Activated CD4-positive, alpha-beta T cell treated with anti-CD3 and anti-CD28 coated beads, Interleukin-2, amount 10 ng/mL, durations not matched to agents 24 days and 14 days (primary cell): Measurements from ENCODE around the gene FARS2. TPM values are rescaled to one million over a fixed set of nuclear protein-coding genes. Genes with fewer than 3 reads are reported as not detected.

Experiments used
- DNase-seq: peaks from one replicate; pipeline ENCODE4 v3.0.0; 2022
- H3K27ac Mint-ChIP-seq: one replicate; pipeline ENCODE4 v1.8.0; 2022; ENCODE audit warnings: mild to moderate bottlenecking, mixed read lengths
- H3K27me3 Mint-ChIP-seq: one replicate; pipeline ENCODE4 v1.8.0; 2022; ENCODE audit warnings: mixed read lengths
- H3K36me3 Mint-ChIP-seq: one replicate; pipeline ENCODE4 v1.8.0; 2022; ENCODE audit warnings: low read depth, mild to moderate bottlenecking, mixed read lengths
- H3K4me1 Mint-ChIP-seq: one replicate; pipeline ENCODE4 v1.8.0; 2021; ENCODE audit warnings: mixed read lengths
- H3K4me3 Mint-ChIP-seq: one replicate; pipeline ENCODE4 v1.8.0; 2022; ENCODE audit warnings: mild to moderate bottlenecking, moderate library complexity, mixed read lengths
- H3K9me3 Mint-ChIP-seq: one replicate; pipeline ENCODE4 v1.8.0; 2021; ENCODE audit warnings: mixed read lengths
- intact Hi-C: fragments of 100-400 bp; cut with micrococcal nuclease; formaldehyde crosslinking; loops from one replicate; pipeline ENCODE4 v1.15.1; 2023
- total RNA-seq: library from RNA; stranded (reverse); gene quantifications from 2 replicates; pipeline ENCODE4 v1.2.3, GENCODE V29; 2022

FARS2 gene
- total RNA-seq, 1 donor from 2014 or later = 24.7 TPM

DNA sequence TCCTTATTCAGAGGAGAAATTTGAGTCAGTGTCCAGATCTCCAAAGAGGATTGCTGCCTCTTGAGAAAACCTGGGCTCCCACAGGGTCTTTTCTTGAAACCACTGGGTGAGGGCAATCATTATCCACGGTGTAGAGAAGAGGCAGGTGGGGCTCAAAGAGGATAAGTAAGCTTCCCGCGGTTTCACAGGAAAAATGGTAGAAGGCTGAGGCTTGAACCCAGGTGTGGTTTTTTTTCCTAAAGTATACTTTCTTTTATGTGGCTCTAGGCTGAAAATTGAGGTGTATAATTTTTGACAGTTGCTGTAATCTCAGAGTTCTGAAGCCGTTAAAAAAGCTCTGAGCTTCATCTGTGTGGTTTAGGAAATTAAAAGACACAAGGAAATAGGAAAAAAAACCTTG, 164.5 kb downstream of the FARS2 start:
- intact Hi-C loops = no loop called here
- no peak overlapping the region for H3K4me3 Mint-ChIP-seq
- peaks cover 2% of the 10 kb centered on the region for H3K4me1 Mint-ChIP-seq
- H3K36me3 Mint-ChIP-seq = peaks cover 2% of the 10 kb centered on the region
- no peaks in the 10 kb centered on the region for H3K9me3 Mint-ChIP-seq
- H3K27me3 Mint-ChIP-seq = no peaks in the 10 kb centered on the region
- H3K27ac Mint-ChIP-seq = no peak overlapping the region
- DNase-seq = no peak

DNA sequence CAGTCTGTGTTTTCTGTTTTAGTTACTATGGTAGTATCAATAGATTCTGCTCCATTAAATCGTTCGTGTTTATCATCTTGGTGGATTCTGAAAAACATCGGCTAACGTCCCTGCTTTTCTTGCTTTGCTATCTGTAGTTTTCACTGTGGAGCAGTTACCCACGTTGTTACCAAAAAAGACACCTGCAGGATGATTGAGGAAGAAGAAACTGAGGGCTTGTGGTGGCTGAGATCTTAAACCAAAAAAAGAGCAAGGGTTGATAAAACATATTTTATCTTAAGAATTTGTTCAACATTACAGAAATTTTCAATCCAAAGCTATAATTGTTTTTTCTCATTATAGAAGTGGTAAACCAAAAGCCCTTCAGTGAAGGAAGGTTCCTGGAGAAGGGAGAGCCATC, 166.3 kb downstream of the FARS2 start:
- DNase-seq = no peak
- Mint-ChIP-seq H3K27ac (no peak overlapping the region), H3K9me3 (no peaks in the 10 kb centered on the region), H3K4me1 (no peaks in the 10 kb centered on the region), H3K36me3 (peaks cover 1% of the 10 kb centered on the region), H3K27me3 (no peaks in the 10 kb centered on the region), H3K4me3 (no peak overlapping the region)
- intact Hi-C loops = no loop called here

DNA sequence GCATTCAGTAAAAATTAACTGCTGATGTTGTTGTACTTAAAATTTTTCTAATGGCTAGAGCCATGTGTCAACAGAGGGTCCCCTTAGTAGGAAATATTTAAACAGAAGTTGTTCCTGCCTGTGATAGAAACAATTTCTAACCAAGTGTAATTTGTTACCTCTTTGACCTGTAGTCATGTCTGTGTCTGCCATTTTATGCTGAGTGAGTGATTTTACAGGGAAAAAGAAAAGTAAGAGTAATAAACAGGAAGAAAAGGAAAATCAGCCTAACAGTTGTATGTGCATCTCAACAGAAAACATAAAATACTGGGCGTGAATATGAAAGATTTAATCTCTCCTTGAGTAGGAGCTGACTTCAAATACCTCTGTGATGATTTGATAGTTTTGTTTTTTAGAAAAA, 172.0 kb downstream of the FARS2 start:
- H3K27ac Mint-ChIP-seq = no peak overlapping the region
- H3K4me3 Mint-ChIP-seq = no peak overlapping the region
- peaks cover 5% of the 10 kb centered on the region for H3K9me3 Mint-ChIP-seq
- no peaks in the 10 kb centered on the region for H3K27me3 Mint-ChIP-seq
- no peak for DNase-seq
- intact Hi-C loops = no loop called here
- H3K4me1 Mint-ChIP-seq = peaks cover 2% of the 10 kb centered on the region
- H3K36me3 Mint-ChIP-seq = peaks cover 15% of the 10 kb centered on the region

DNA sequence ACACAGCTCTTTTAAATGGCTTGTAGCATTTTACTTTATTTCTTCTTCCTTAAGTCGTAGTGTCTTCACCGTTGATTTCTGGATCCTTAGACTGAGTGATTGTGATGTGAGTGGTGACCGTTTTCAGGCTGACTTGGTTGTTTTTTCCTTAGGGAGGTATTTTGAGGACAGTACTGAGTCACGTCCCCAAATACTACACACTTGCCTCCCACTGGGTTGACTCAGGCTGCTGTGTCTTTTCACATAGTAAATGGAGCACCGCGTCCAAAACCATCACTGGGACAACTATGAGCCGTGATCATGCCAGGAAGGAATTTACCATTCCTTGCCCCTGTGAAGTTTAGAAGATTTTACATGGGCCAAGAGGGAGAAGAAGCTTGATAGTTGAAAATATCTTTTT, 174.1 kb downstream of the FARS2 start:
- peaks cover 16% of the 10 kb centered on the region for H3K36me3 Mint-ChIP-seq
- DNase-seq = no peak
- no peak overlapping the region for H3K27ac Mint-ChIP-seq
- no peaks in the 10 kb centered on the region for H3K27me3 Mint-ChIP-seq
- intact Hi-C loops = no loop called here
- peaks cover 5% of the 10 kb centered on the region for H3K9me3 Mint-ChIP-seq
- H3K4me1 Mint-ChIP-seq = peaks cover 2% of the 10 kb centered on the region
- no peak overlapping the region for H3K4me3 Mint-ChIP-seq

DNA sequence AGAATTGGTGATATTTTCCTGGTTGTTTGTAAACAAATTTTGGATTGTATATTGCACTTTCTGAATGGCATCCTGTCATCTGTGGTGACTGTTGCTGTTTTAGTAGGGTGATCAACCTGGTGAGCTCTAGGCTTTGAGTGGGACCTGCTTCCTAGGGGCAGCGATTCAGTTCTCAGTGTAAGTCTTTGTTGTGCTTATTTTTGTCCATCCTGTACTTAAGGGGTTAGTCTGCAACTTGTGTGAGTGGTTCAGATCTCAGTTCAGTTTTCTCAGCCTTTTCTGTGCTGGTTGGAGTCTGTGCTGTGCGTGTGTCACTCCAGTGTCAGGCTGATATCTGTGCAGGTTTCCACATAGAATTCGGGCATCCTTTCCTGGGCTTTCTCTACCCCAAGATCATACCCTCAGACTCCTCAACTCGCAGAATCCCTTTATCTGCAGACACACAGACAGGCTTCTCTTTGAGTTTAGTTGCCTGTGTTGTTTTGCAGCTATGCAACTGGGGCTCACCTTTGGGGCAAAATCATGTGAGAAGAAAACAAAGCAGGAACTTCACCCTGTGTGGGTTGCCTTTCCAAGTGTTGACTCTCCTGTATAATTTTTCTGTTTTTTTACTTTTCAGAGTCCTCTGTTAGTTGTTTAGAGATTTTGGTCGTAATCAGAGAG, 177.7 kb downstream of the FARS2 start:
- H3K27ac Mint-ChIP-seq = no peak overlapping the region
- H3K36me3 Mint-ChIP-seq = peaks cover 10% of the 10 kb centered on the region
- no peaks in the 10 kb centered on the region for H3K4me1 Mint-ChIP-seq
- no peak overlapping the region for H3K4me3 Mint-ChIP-seq
- H3K27me3 Mint-ChIP-seq = no peaks in the 10 kb centered on the region
- intact Hi-C loops = no loop called here
- DNase-seq = no peak
- peaks cover 5% of the 10 kb centered on the region for H3K9me3 Mint-ChIP-seq

DNA sequence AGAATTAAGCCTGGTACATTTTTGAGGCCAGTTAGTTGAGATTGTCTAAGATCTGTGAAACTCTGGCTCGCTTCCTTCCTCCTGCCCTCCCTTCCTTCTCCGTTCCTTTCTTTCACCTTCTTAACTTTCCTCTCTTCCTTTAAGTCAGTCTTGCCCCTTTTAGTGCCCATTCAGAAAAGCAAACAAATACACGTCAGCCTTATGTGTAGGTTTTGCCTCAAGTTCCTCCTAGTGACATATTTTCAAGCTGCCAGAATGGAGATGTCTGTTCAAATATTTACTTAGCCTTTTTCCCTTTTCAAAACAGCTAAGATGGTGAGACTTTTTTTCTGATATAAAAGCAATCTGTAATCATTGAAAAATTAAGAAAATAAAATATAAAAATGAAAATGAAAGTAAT, 178.4 kb downstream of the FARS2 start:
- Mint-ChIP-seq H3K4me3 (no peak overlapping the region), H3K4me1 (no peaks in the 10 kb centered on the region), H3K36me3 (peaks cover 8% of the 10 kb centered on the region), H3K9me3 (peaks cover 5% of the 10 kb centered on the region), H3K27me3 (no peaks in the 10 kb centered on the region), H3K27ac (no peak overlapping the region)
- intact Hi-C loops = no loop called here
- DNase-seq = no peak

DNA sequence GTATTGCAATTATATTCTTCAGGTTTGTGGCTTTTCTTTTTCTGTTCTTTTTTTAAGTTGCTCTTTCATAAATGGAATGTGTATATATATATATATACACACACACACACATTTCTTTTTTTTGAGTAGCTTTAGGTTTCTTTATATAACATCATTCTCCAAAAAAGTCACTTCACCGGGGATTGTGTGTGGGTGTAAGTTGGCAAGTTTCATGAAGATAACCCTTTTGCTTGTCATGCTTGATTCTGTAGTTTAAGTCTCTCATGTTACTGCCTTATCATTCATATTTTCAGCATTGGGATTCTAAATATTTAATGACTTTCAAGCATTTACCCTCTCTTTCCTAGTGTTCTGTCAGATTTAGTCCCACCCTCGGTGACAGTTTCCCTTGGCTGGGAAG, 181.0 kb downstream of the FARS2 start:
- intact Hi-C loops = no loop called here
- H3K27ac Mint-ChIP-seq = no peak overlapping the region
- DNase-seq = no peak
- H3K27me3 Mint-ChIP-seq = no peaks in the 10 kb centered on the region
- H3K4me1 Mint-ChIP-seq = no peaks in the 10 kb centered on the region
- peaks cover 5% of the 10 kb centered on the region for H3K36me3 Mint-ChIP-seq
- H3K4me3 Mint-ChIP-seq = no peak overlapping the region
- H3K9me3 Mint-ChIP-seq = peaks cover 2% of the 10 kb centered on the region

DNA sequence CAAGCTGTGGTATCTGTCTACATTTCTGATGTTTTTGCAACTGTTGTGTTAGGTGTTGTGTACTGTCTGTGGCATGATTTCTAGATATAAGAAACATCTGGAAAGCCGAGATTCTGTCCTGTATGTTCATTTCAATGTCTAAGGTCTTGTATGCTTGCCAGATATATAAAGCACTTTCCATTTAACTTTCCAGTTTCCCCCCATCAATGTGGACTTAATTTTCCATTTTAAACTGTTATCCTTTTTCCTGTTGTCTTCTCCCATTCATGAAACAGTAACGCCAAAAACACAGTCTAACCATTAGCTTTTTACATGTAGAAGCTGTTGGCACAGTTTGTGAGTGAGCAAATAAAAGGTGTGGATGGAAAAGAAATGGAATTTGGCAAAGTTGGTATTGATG, 181.6 kb downstream of the FARS2 start:
- no peaks in the 10 kb centered on the region for H3K9me3 Mint-ChIP-seq
- no peak overlapping the region for H3K27ac Mint-ChIP-seq
- no peak overlapping the region for H3K4me3 Mint-ChIP-seq
- intact Hi-C loops = no loop called here
- H3K27me3 Mint-ChIP-seq = no peaks in the 10 kb centered on the region
- no peaks in the 10 kb centered on the region for H3K4me1 Mint-ChIP-seq
- no peak for DNase-seq
- peaks cover 3% of the 10 kb centered on the region for H3K36me3 Mint-ChIP-seq

DNA sequence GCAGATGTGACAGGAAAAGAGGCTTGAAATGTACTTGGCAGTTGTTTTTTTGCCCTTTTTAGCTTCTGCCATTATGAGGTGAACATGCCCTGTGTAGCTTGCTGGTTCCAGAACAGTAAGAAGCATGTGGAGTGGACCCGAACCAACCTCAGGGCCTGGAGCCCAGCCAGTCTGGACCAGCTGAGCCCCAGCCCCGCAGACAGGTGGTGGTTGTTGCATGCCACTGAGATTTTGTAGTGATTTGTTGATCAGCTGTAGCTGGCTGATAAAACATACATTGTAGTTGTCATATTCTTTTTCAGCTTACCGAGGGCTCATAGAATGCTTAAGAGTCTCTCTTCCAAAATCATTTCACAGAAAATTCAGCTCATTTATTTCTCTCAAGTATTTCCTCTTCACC, 182.2 kb downstream of the FARS2 start:
- no peaks in the 10 kb centered on the region for H3K4me1 Mint-ChIP-seq
- H3K27me3 Mint-ChIP-seq = no peaks in the 10 kb centered on the region
- H3K36me3 Mint-ChIP-seq = no peaks in the 10 kb centered on the region
- no peak for DNase-seq
- H3K4me3 Mint-ChIP-seq = no peak overlapping the region
- no peak overlapping the region for H3K27ac Mint-ChIP-seq
- intact Hi-C loops = no loop called here
- H3K9me3 Mint-ChIP-seq = no peaks in the 10 kb centered on the region

DNA sequence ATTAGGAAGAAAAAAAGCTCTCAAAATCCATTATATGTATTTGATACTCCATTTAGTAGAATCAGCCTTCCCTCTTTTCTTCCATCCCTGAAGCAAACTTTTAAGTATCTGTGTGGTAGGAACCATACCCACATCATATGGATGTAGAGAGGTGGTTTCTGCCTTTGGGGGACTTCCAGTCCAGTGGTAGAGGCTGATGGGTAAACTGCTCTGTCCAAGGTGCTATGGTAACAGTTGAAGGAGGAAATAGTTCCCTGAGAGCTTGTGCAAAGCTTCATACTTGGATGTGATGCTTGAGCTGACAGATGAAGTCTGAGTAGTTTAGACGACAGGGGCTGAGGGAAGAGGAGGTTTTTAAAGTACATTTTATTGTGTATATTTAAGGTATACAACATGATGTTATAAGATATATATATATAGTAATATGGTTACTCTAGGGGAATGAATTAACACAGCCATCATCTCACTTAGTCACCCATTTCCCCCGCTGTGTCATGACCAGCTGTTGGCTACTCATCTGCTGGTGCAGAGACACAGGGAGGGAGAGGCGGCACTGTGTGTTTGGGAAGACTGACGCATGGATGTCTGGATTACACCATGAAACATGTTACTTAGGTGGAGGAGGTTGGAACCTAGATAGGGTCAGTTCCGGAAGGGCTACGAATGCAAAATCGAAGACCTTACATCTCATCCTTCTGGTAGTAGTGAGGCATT, 185.2 kb downstream of the FARS2 start:
- intact Hi-C loops = no loop called here
- H3K36me3 Mint-ChIP-seq = no peaks in the 10 kb centered on the region
- DNase-seq = no peak
- H3K4me1 Mint-ChIP-seq = peaks cover 4% of the 10 kb centered on the region
- H3K27me3 Mint-ChIP-seq = no peaks in the 10 kb centered on the region
- no peaks in the 10 kb centered on the region for H3K9me3 Mint-ChIP-seq
- H3K27ac Mint-ChIP-seq = no peak overlapping the region
- H3K4me3 Mint-ChIP-seq = no peak overlapping the region

DNA sequence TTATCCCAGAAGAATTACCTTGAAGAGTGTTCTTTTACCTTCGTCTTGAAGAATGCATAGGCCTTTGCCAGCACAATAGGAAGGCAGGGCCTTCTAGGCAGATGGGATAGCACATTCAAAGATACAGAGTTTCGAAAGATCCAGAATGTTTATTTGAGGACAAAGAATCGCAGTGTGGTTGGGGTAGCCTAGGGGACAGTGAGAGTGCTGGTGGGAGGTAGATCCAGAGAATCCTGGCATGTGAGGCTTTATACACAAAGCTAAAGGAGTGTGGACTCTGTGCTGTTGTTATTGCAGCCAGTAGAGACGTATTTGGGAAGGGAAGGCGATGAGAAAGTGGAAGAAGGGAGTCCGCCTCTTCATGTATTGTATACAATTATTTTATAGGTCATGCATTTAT, 186.6 kb downstream of the FARS2 start:
- Mint-ChIP-seq H3K27ac (no peak overlapping the region), H3K9me3 (no peaks in the 10 kb centered on the region), H3K4me3 (no peak overlapping the region), H3K4me1 (peaks cover 4% of the 10 kb centered on the region), H3K36me3 (no peaks in the 10 kb centered on the region), H3K27me3 (no peaks in the 10 kb centered on the region)
- intact Hi-C loops = no loop called here
- no peak for DNase-seq

DNA sequence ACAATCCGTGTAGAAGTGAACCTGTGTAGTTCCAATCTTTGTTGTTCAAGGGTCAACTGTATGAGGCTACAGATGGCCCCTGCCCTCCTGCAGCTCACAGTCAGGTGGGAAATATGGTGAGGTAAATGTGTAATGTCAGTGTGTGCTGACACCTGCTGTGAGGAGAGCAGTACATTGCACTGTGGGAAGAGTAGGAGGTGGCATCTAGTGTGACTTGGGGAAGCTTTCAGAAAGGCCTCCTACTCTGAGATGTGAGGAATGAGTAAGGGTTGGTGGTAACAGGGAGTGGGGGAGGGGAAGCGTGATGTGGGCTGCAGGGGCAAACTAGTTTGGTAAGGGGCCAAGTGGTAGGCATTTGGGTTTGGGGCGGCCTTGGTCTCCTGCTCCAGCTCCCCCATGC, 188.8 kb downstream of the FARS2 start:
- H3K36me3 Mint-ChIP-seq = no peaks in the 10 kb centered on the region
- H3K4me3 Mint-ChIP-seq = no peak overlapping the region
- DNase-seq = no peak
- H3K27me3 Mint-ChIP-seq = no peaks in the 10 kb centered on the region
- no peak overlapping the region for H3K27ac Mint-ChIP-seq
- H3K4me1 Mint-ChIP-seq = peaks cover 4% of the 10 kb centered on the region
- intact Hi-C loops = no loop called here
- no peaks in the 10 kb centered on the region for H3K9me3 Mint-ChIP-seq

DNA sequence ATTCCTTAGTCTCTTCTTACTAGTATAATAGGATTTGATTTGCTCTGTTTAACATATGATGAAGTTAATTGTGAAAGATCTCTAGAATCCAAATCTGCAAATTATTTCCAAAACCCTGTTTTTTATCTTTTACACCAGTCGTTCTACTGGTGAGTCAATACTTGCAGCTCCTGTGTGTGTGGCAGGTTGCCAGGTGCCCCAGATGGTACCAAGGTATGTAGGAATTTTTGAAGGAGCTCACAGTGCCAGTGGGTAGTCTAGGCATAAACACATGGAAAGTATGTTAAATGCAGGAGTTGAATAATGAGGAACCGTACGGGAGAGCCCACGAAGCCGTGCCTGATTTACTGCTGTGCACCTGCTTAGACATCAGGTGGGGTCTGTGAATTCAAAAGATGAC, 192.2 kb downstream of the FARS2 start:
- Mint-ChIP-seq H3K4me1 (peaks cover 4% of the 10 kb centered on the region), H3K4me3 (no peak overlapping the region), H3K36me3 (no peaks in the 10 kb centered on the region), H3K9me3 (no peaks in the 10 kb centered on the region), H3K27me3 (no peaks in the 10 kb centered on the region), H3K27ac (no peak overlapping the region)
- DNase-seq = no peak
- intact Hi-C loops = no loop called here

DNA sequence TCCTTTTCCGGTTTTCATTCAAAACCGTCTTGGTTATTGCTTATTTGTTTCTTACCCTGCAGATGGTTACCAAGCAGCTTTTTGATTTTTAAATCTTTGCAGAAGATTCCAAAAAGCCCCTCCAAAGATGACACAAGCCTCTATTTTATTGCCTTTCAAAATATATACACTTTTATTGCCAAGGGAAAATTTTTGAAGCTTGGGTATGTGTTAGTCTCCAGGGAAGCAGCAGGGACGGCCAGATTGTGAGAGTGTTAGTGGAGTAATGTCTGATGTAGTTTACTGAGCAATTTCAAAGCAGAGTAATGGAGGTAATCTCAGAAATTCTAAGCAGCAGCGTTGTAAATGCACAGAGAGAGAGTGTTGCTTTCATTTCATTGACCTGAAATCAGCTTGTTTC, 193.8 kb downstream of the FARS2 start:
- intact Hi-C loops = no loop called here
- Mint-ChIP-seq H3K4me1 (peaks cover 3% of the 10 kb centered on the region), H3K9me3 (no peaks in the 10 kb centered on the region), H3K36me3 (no peaks in the 10 kb centered on the region), H3K4me3 (no peak overlapping the region), H3K27ac (no peak overlapping the region), H3K27me3 (no peaks in the 10 kb centered on the region)
- DNase-seq = no peak

DNA sequence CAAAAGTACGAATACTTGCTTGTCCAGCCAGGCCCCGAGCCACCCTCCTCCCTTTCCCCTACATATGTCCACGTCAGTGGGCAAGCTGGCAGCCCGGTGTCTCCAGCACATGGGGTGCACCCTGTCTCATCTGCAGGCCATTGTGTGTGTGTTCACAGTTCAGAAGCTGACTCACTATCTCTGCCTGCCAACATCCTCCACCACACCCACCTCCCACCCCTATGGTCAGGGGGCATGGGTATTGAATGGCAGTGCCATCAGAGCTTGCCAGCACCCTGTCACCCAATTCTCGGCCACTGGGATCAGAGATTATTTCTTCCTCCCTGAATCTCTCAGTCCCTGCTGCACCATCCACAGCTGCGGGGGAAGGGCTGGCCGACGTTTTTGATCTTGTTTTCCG, 195.7 kb downstream of the FARS2 start:
- no peaks in the 10 kb centered on the region for H3K9me3 Mint-ChIP-seq
- no peaks in the 10 kb centered on the region for H3K27me3 Mint-ChIP-seq
- H3K36me3 Mint-ChIP-seq = no peaks in the 10 kb centered on the region
- intact Hi-C loops = no loop called here
- H3K4me3 Mint-ChIP-seq = no peak overlapping the region
- DNase-seq = no peak
- peaks cover 2% of the 10 kb centered on the region for H3K4me1 Mint-ChIP-seq
- H3K27ac Mint-ChIP-seq = no peak overlapping the region
